Neural cell (in vitro differentiated cells): ENCODE measurements around the gene SERPINB10. TPM values are rescaled to one million over a fixed set of nuclear protein-coding genes. Genes with fewer than 3 reads are reported as not detected.

ENCODE experiments used
- H2AFZ ChIP-seq: fragments of 200-600, 300-800 bp; sonication (generic), shearing (Covaris generic); 2 replicates; pipeline ENCODE4 v1.6.0; 2014; ENCODE audit warnings: low read depth, mild to moderate bottlenecking, antibody characterized with exemption, low read length, moderate library complexity
- H3F3A ChIP-seq: fragments of 200-600 bp; shearing (Covaris generic); 2 replicates; pipeline ENCODE4 v1.6.1; 2016; ENCODE audit warnings: mild to moderate bottlenecking, moderate library complexity, mixed read lengths, antibody characterized with exemption, low read length; ENCODE audit not compliant: insufficient read depth, poor library complexity, severe bottlenecking
- H3K27ac ChIP-seq: fragments of 200-600, 300-800 bp; sonication (generic), shearing (Covaris generic); 2 replicates; pipeline ENCODE4 v1.5.1; 2014; ENCODE audit warnings: mild to moderate bottlenecking, low read length, moderate library complexity
- H3K27me3 ChIP-seq: fragments of 300-800, 200-600 bp; sonication (generic), shearing (Covaris generic); 2 replicates; pipeline ENCODE4 v1.6.0; 2014; ENCODE audit warnings: mild to moderate bottlenecking, low read depth, low read length, moderate library complexity; ENCODE audit not compliant: insufficient read depth
- H3K36me3 ChIP-seq: fragments of 300-800, 200-600 bp; sonication (generic), shearing (Covaris generic); 2 replicates; pipeline ENCODE4 v1.5.1; 2014; ENCODE audit warnings: mild to moderate bottlenecking, antibody characterized with exemption, low read length, moderate library complexity; ENCODE audit not compliant: insufficient read depth
- H3K4me2 ChIP-seq: fragments of 300-800, 200-600 bp; sonication (generic), shearing (Covaris generic); 2 replicates; pipeline ENCODE4 v1.6.0; 2014; ENCODE audit warnings: mild to moderate bottlenecking, low read length
- H3K4me3 ChIP-seq: fragments of 300-800, 200-600 bp; sonication (generic), shearing (Covaris generic); 2 replicates; pipeline ENCODE4 v1.5.1; 2014; ENCODE audit warnings: mild to moderate bottlenecking, low read length, moderate library complexity
- H3K79me2 ChIP-seq: fragments of 200-600 bp; shearing (Covaris generic); replicated peaks from 2 replicates; pipeline ENCODE4 v1.6.0; 2014; ENCODE audit warnings: mild to moderate bottlenecking, low read length, moderate library complexity; ENCODE audit not compliant: insufficient read depth
- H3K9ac ChIP-seq: fragments of 300-800, 200-600 bp; sonication (generic), shearing (Covaris generic); 2 replicates; pipeline ENCODE4 v1.6.1; 2016; ENCODE audit warnings: mild to moderate bottlenecking, low read length, mixed read lengths
- H3K9me2 ChIP-seq: fragments of 200-600 bp; shearing (Covaris generic); 2 replicates; pipeline ENCODE4 v1.6.1; 2016; ENCODE audit warnings: mild to moderate bottlenecking, low read length, mixed read lengths; ENCODE audit not compliant: insufficient read depth
- H3K9me3 ChIP-seq: fragments of 200-600, 300-800 bp; sonication (generic), shearing (Covaris generic); 2 replicates; pipeline ENCODE4 v1.6.1; 2016; ENCODE audit warnings: mild to moderate bottlenecking, mixed run types, low read length, moderate library complexity, mixed read lengths
- H4K20me1 ChIP-seq: fragments of 200-600 bp; shearing (Covaris generic); 2 replicates; pipeline ENCODE4 v1.6.1; 2016; ENCODE audit warnings: mild to moderate bottlenecking, mixed run types; ENCODE audit not compliant: insufficient read depth
- CTCF ChIP-seq: fragments of 450-650 bp; IDR thresholded peaks from 2 replicates; pipeline ENCODE4 v1.5.1; 2014; ENCODE audit warnings: antibody characterized with exemption, mild to moderate bottlenecking, moderate library complexity; ENCODE audit not compliant: poor library complexity, severe bottlenecking
- EP300 ChIP-seq: fragments of 450-650 bp; conservative IDR thresholded peaks from 2 replicates; pipeline ENCODE4 v1.6.1; 2014; ENCODE audit warnings: antibody characterized with exemption, mild to moderate bottlenecking, moderate library complexity; ENCODE audit not compliant: poor library complexity, severe bottlenecking
- EZH2 ChIP-seq: fragments of 200-600, 300-800 bp; shearing (Covaris generic), sonication (generic); IDR thresholded peaks from 2 replicates; pipeline ENCODE4 v1.6.1; 2014; ENCODE audit warnings: antibody characterized with exemption, low read length, borderline replicate concordance, mild to moderate bottlenecking; ENCODE audit not compliant: insufficient read depth, poor library complexity, severe bottlenecking
- MXI1 ChIP-seq: fragments of 450-650 bp; conservative IDR thresholded peaks from 2 replicates; pipeline ENCODE4 v1.6.1; 2014; ENCODE audit warnings: antibody characterized with exemption, mild to moderate bottlenecking; ENCODE audit not compliant: poor library complexity, severe bottlenecking
- POLR2AphosphoS5 ChIP-seq: IDR thresholded peaks from 2 replicates; pipeline ENCODE4 v1.6.1; 2012
- RAD21 ChIP-seq: fragments of 450-650 bp; conservative IDR thresholded peaks from 2 replicates; pipeline ENCODE4 v1.6.1; 2014; ENCODE audit warnings: antibody characterized with exemption, mild to moderate bottlenecking, moderate library complexity
- SMC3 ChIP-seq: fragments of 450-650 bp; conservative IDR thresholded peaks from 2 replicates; pipeline ENCODE4 v1.6.1; 2014; ENCODE audit warnings: antibody characterized with exemption, mild to moderate bottlenecking, moderate library complexity; ENCODE audit not compliant: poor library complexity
- TAF1 ChIP-seq: IDR thresholded peaks from 2 replicates; pipeline ENCODE4 v1.6.1; 2012; ENCODE audit warnings: low read depth
- polyA plus RNA-seq: library from polyadenylated mRNA; depleted of rRNA; stranded (reverse); fragments of >200 nt; gene quantifications from 2 replicates; pipeline ENCODE4 v1.2.3, GENCODE V29; 2014

SERPINB10 gene
- polyA plus RNA-seq, 1 donor from 2014 or later = not detected

GRCh38 chr18:63930773-63931354 lies 23.1 kb downstream of the SERPINB10 start:
- Histone ChIP-seq H4K20me1 (no peaks in the 10 kb centered on the region), H3F3A (no peaks in the 10 kb centered on the region), H3K79me2 (no peaks in the 10 kb centered on the region), H2AFZ (no peak overlapping the region), H3K27ac (no peak overlapping the region), H3K9me3 (no peaks in the 10 kb centered on the region), H3K4me2 (no peak overlapping the region), H3K36me3 (no peaks in the 10 kb centered on the region), H3K4me3 (no peak overlapping the region), H3K9ac (no peak overlapping the region), H3K27me3 (no peaks in the 10 kb centered on the region), H3K9me2 (no peaks in the 10 kb centered on the region)
- TF ChIP-seq CTCF (no peak), MXI1 (no peak), RAD21 (no peak), EZH2 (no peak), EP300 (no peak), TAF1 (no peak), POLR2AphosphoS5 (no peak), SMC3 (no peak)

- H3K9ac ChIP-seq = peak overlapping the region; percentile 29
- H3K4me2 ChIP-seq = no peak overlapping the region
Measured at GRCh38 chr18:63936156-63936931, 28.6 kb downstream of the SERPINB10 start.

More at GRCh38 chr18:63936156-63936931, 28.6 kb downstream of the SERPINB10 start:
- Histone ChIP-seq H3K9me3 (no peaks in the 10 kb centered on the region), H3K36me3 (no peaks in the 10 kb centered on the region), H3K79me2 (no peaks in the 10 kb centered on the region), H3K27me3 (peaks cover 7% of the 10 kb centered on the region), H3K27ac (no peak overlapping the region), H4K20me1 (no peaks in the 10 kb centered on the region), H3K4me3 (peak overlapping the region; percentile 60), H3F3A (no peaks in the 10 kb centered on the region), H3K9me2 (no peaks in the 10 kb centered on the region), H2AFZ (no peak overlapping the region)
- TF ChIP-seq MXI1 (no peak), RAD21 (peak; percentile 69), CTCF (peak; percentile 72), SMC3 (peak; percentile 67)
